GM21367 (cell line): ENCODE data around the gene MYG1.

Experiments
- ATAC-seq: cut with Tn5 transposase; IDR thresholded peaks from one replicate; pipeline ENCODE4 v1.9.1; 2021; ENCODE audit not compliant: unreplicated experiment

The MYG1 gene

GRCh38 chr12:53299454-53300180 lies at the start of gene MYG1:
TSS of gene MYG1 (plus strand) at chr12:53299695. CDS start at chr12:53299738, 43 bp downstream.
- ATAC-seq = peak; percentile 56

- peak; percentile 51 for ATAC-seq
Observed at GRCh38 chr12:53251477-53252348, 47.8 kb upstream of the MYG1 start.

- no peak for ATAC-seq
Observed at GRCh38 chr12:53252349-53252916, 47.1 kb upstream of the MYG1 start.

GRCh38 chr12:53253298-53253697 lies 46.2 kb upstream of the MYG1 start:
- no peak for ATAC-seq

GRCh38 chr12:53254816-53255545 lies 44.5 kb upstream of the MYG1 start:
- no peak for ATAC-seq

- no peak for ATAC-seq
Observed at GRCh38 chr12:53255996-53256395, 43.5 kb upstream of the MYG1 start.

- no peak for ATAC-seq
Observed at GRCh38 chr12:53258541-53259539, 40.7 kb upstream of the MYG1 start.

GRCh38 chr12:53259891-53260290 lies 39.6 kb upstream of the MYG1 start:
- no peak for ATAC-seq

GRCh38 chr12:53265783-53266182 lies 33.7 kb upstream of the MYG1 start:
- ATAC-seq = no peak

- no peak for ATAC-seq
Observed at GRCh38 chr12:53267306-53267998, 32.0 kb upstream of the MYG1 start.

GRCh38 chr12:53267999-53268629 lies 31.4 kb upstream of the MYG1 start, which contains the start of gene ESPL1:
TSS of gene ESPL1 (plus strand) at chr12:53268299. CDS start at chr12:53268767, 468 bp downstream.
- peak; percentile 77 for ATAC-seq

- ATAC-seq = no peak
Observed at GRCh38 chr12:53268630-53269562, 30.6 kb upstream of the MYG1 start.

- no peak for ATAC-seq
Observed at GRCh38 chr12:53274445-53274844, 25.1 kb upstream of the MYG1 start.

GRCh38 chr12:53276511-53276910 lies 23.0 kb upstream of the MYG1 start:
- no peak for ATAC-seq

GRCh38 chr12:53277981-53278380 lies 21.5 kb upstream of the MYG1 start:
- ATAC-seq = no peak

- ATAC-seq = no peak
Observed at GRCh38 chr12:53279283-53279869, 20.1 kb upstream of the MYG1 start.

GRCh38 chr12:53279888-53280498 lies 19.5 kb upstream of the MYG1 start:
- ATAC-seq = no peak
